ENCODE results near the gene SLC16A9.

The SLC16A9 gene

DNA sequence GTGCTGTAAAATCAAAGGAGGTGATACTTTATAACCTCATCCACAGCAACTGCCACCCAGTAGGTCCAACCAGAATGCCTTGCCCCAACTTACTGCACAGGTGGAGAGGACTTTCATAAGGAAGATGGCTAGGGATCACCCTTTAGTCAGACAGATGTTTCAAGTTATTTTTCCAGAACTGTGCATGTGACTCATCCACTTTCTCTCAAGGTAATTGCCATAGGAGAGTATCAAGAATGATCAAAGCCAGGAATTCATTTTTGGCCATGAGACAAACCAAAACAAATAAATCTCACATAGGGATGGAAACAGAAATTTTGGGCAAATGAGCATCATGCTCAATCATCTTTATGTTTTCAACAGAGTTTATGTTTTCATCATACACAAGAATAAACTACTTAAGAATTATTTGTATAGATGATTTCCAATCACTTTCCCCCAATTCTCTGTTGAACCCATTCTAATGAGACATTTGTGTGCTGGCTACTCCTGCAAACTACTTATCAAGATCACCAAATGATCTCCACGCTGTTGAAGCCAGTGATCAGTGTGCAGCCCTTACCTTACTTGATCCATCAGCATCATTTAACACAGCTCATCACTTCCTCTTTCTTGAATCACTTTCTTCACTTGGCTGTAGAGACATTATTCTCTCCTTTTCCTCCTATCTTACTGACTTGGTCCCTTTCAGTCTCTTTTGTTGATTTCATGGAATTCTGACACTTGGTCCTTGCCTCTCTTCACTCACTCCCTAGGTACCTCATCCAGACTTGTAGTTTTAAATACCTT, 74.0 kb downstream of the SLC16A9 start:
- no peak for TF ChIP-seq ZNF274 (IDR thresholded peaks at IDR 0.05; ENCODE audit: low read depth, low read length)
- no peak overlapping the region for H3K4me3 ChIP-seq (ENCODE audit: low read length)

DNA sequence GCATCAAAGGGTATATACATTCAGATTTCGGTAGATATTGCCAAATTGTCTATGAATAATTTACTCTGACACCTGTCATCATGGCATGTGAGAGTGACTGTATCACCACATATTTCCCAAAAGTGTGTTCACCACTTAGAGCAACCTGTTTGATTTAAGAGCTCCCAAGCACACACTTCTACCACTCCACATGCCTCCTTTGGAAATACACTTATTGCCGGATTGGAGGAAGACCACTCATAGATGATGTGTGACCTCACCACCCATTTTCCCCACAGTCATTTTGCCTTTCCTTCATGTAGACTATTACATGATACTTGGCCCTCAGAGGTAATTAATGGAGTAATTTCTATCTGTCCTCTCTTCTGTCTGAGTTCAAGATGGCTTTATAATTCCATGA, 75.5 kb downstream of the SLC16A9 start:
- no peak for TF ChIP-seq ZNF274 (IDR thresholded peaks at IDR 0.05; ENCODE audit: low read depth, low read length)
- no peak overlapping the region for H3K4me3 ChIP-seq (ENCODE audit: low read length)

DNA sequence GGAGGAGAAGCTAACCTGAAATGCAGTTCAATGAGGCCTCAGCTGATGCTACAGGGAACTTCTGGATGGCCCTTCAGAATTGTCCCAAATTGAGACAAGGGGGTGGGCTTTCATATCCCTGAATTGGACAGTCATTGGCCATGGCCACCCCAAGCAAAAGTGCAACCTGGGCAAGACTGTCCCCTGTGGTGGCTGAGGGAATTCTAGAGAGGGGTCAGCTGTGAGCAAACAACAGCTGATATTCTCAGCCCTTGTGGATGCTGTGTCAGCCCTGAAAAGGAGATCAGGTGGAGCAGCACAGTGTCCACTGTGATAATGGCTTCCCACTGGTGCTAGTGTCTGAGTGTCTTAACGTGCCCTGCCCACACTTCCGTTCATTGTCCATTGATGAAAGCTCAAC, 76.6 kb downstream of the SLC16A9 start:
- TF ChIP-seq ZNF274 (IDR thresholded peaks at IDR 0.05; ENCODE audit: low read depth, low read length) = no peak
- no peak overlapping the region for H3K4me3 ChIP-seq (ENCODE audit: low read length)

DNA sequence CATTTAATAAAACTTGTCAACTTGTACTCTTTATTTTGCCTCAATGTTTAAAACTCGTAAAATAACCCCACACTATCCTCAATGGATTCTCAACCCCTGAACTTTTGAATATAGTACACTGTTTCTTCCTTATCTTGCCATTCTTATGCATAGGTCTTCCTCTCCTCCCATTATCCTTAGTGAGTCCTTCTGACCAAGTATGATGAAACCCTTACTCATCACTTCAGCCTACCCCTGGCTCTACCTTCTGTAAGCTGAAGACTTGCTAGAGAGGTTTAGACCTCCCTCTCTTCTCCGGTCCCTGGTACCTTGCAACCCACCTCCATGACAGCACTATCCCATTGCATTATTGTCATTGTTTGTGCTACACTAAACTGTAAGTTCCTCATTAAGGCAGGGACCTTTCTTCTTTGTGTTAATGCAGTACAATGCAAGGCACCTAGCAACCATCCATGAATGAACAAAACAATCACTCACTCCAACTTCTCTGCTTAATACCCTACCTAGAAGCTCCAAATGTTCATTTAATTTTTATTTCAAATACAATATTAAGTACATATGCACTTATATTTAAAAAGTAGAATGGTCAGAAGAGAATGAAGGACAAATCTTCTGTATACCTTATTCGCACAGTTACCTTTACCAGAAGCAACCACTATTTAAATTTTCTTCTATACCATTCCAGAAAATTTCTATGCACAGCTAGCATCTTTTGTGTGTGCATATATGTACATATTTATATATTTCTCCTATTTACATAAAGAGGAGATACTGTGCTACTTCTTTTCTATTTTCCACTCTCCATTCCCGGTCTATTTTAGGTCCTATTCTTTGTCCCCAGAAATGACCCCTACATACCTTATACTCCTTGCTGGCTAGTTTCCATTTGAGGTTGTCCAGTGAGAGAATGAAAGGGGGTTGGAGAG, 77.5 kb downstream of the SLC16A9 start:
- no peak for TF ChIP-seq ZNF274 (IDR thresholded peaks at IDR 0.05; ENCODE audit: low read depth, low read length)
- no peak overlapping the region for H3K4me3 ChIP-seq (ENCODE audit: low read length)

DNA sequence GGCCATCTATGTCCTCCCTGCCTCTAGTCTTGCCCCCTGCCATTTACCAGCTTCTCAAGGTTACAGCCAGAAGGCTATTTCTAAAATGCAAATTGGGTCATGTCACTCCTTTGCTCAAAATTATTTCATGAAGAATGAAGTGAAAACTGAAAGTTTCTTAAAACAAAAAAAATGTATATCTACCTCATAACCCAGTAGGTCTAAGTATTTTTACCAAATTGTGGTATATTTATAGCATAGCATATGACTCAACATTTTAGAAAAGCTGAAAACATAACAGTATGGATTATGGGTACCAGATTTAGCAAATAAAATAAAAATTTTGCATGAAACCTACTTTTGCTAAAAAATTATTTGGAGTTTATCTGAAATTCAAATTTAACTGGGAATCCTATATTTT, 78.4 kb downstream of the SLC16A9 start:
- no peak overlapping the region for H3K4me3 ChIP-seq (ENCODE audit: low read length)

DNA sequence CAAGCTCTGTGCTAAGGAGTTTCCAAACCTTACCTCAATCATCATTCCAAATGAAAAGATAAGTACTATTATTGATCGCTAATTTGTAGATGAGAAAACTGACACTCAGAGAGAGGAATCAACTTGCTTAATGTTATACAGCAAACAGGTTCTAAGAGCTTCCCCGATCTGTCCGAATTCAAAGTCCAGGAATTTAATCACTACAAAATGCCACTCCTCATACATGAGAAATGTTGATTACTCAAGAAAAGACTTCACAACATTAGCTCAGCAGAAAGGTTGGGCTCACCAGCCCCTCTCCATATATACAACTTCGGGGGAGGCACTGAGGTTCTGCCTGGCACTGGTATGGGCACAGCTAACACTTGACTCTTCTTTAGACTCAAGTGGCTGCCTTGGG, 80.7 kb downstream of the SLC16A9 start:
- no peak overlapping the region for H3K4me3 ChIP-seq (ENCODE audit: low read length)
- no peak for TF ChIP-seq ZNF274 (IDR thresholded peaks at IDR 0.05; ENCODE audit: low read depth, low read length)

More for the DNA sequence above, 78.4 kb downstream of the SLC16A9 start:
- TF ChIP-seq ZNF274 (IDR thresholded peaks at IDR 0.05; ENCODE audit: low read depth, low read length) = no peak

DNA sequence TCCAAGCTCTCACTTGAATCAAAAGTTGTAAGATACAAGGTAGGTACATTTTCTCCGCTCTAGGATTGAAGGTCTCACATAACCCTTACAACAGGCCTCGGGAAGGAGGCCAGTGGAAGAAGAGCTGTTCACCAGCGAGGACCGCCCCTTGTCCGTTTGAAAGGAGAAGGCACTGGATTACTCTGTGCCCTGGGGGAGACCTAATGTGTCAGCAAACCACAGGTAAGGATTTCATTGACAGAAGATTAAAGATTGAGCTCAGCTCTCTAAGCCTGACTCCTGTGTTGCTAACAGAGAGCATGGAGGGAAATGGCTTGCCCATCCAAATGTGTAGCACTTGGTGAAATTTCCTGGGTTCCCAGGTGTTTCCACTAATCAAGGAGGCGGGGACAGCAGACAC, 81.2 kb downstream of the SLC16A9 start:
- TF ChIP-seq ZNF274 (IDR thresholded peaks at IDR 0.05; ENCODE audit: low read depth, low read length) = no peak
- no peak overlapping the region for H3K4me3 ChIP-seq (ENCODE audit: low read length)

DNA sequence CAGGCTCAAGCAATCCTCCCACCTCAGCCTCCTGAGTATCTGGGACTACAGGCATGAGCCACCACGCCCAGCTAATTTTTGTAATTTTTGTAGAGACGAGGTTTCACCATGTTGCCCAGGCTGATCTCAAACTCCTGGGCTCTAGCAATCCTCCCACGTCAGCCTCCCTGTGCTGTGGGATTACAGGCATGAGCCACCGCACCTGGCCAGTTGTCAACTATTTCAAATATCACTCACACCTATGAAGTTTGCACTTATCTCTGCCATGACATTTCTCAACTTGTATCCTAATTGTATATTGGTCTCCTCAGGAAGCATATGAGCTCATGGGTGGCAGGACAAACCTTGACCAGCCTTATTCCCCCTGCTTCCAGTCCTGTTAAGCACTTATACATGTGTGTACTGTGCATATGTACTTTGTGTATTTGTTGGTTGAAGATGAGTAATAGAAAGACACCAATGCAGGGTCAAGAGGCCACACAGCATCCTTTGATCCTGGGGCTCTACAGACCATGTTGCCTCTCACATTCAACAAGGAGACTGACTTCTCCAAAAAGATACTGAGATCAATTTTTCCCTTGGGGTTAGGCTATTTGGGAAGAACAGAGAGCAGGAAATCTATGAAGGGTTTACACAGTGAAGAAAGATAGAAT, 82.2 kb downstream of the SLC16A9 start:
- no peak for TF ChIP-seq ZNF274 (IDR thresholded peaks at IDR 0.05; ENCODE audit: low read depth, low read length)
- no peak overlapping the region for H3K4me3 ChIP-seq (ENCODE audit: low read length)

DNA sequence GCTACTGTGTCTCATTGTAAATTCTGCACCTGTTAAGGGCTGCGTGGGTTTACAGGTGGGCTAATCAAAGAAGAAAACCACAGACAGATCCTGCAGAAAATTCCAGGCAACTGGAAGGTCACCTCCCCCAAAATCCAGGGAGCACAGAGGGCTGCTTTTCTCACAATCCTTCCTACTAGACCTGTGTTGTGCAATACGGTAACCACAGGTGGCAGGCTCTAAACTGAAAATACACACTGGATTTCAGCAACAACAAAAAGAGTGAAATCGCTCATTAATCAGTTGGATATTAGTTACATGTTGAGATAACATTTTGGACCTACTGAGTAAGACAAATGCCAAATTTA, 83.2 kb downstream of the SLC16A9 start:
- TF ChIP-seq ZNF274 (IDR thresholded peaks at IDR 0.05; ENCODE audit: low read depth, low read length) = no peak
- H3K4me3 ChIP-seq (ENCODE audit: low read length) = no peak overlapping the region

DNA sequence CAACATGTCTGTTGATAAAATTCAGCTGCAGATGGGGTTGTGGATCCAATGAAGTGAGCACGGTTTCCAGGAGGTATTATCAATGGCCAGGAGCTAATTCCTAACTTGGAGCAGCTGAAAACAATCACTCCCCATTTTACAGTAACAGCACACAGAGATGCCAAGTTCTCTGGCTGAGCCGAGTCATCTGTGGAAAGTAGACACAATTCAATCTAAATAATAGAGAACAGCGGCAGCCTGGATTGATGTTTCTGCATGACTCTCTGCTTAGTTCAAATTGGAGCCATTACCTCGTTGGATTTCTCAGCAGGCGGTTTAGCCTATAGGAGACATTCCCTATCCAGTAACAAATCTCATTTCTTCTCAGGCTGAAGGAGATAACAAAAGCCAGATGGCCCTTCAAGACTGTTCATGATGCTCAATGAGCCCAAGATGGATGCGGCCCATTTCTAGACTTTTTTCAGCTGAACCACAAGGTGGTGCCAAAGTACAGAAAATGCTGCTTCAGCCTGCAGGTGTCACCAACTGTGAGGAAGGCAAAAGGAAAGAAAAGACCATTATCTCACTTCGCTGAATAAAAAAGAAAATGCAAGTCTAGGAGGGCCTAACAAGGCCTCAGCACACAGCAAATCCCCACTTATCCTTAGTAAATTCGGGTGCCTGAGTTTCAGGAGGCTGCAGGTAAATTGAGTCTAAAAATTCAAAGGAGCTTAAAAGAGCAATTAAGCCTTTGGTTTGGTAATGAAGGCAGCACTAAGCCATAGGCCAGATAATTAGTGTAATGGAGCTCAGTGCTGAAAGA, 83.7 kb downstream of the SLC16A9 start:
- TF ChIP-seq ZNF274 (IDR thresholded peaks at IDR 0.05; ENCODE audit: low read depth, low read length) = no peak
- no peak overlapping the region for H3K4me3 ChIP-seq (ENCODE audit: low read length)

DNA sequence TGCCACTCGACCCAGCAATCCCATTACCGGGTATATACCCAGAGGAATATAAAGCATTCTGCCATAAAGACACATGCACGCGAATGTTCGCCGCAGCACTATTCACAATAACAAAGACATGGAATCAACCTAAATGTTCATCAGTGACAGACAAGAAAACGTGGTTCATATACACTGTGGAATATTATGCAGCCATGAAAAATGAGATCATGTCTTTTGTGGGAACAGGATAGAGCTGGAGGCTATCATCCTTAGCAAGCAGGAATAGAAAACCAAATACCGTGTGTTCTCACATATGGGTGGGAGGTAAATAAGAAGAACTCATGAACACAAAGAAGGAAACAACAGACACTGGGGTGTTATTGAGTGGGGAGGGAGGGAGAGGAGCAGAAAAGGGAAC, 84.7 kb downstream of the SLC16A9 start:
- TF ChIP-seq ZNF274 (IDR thresholded peaks at IDR 0.05; ENCODE audit: low read depth, low read length) = no peak
- H3K4me3 ChIP-seq (ENCODE audit: low read length) = no peak overlapping the region

DNA sequence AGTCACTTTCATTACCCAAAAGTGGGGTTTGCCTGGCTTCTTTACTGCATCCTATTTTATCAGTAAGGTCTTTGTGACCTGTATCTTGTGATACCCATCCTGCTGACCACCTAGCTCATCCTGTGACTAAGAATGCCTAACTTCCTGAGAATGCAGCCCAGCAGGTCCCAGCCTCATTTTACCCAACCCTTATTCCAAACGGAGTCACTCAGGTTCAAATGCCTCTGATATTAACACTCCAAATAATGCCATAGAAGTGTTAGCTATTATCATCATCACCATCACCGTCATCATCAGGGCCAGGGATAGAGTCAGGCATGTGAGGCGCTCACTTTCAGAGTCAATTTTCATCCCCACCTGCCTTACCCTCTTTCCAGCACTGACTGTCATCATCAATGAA, 85.5 kb downstream of the SLC16A9 start:
- H3K4me3 ChIP-seq (ENCODE audit: low read length) = no peak overlapping the region
- no peak for TF ChIP-seq ZNF274 (IDR thresholded peaks at IDR 0.05; ENCODE audit: low read depth, low read length)

DNA sequence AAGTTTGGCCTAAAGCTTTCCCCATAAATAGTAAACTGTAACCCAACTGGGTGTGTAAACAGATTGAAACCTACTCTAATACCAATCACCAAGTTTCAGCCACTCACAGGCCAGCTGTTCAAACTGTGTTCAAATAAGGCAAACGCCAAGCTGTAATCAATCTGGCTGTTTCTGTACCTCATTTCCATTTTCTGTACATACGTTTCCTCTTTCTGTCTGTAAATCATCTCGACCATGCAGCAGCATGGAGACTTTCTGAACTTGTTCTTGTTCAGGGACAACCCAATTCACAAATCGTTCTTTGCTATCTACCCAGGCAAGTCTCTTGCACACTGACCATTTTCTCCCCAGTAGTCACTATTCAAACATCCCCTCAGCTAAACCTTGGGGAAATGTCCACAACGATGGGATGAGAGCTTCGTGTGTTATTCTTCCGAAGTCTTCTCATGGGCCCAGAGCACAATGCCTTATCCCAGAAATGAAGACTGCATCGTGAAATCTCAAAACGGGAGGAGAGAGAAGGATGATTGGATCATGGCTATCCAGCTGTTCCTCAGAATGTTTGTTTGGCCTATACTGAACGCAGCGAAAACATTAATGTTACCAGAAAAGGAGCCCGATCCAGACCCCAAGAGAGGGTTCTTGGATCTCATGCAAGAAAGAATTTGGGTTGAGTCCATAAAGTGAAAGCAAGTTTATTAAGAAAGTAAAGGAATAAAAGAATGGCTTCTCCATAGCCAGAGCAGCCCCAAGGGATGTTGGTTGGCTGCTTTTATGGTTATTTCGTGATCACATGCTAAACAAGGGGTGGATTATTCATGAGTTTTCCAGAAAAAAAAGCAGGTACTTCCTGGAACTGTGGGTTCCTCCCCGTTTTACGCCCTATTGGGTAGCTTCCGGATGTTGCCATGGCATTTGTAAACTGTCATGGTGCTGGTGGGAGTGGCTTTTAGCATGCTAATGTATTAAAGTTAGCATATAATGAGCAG, 86.2 kb downstream of the SLC16A9 start:
- no peak overlapping the region for H3K4me3 ChIP-seq (ENCODE audit: low read length)
- TF ChIP-seq ZNF274 (IDR thresholded peaks at IDR 0.05; ENCODE audit: low read depth, low read length) = no peak

Measured in GM08714 (cell line).